NCI-H526 treated with DMSO at 0.1 percent for 48 hours (cell line): ENCODE measurements around the gene ZFP30.

Experiments
- DNase-seq: peaks from one replicate; lab custom pipeline; 2025; lab: John Stamatoyannopoulos, UW

ZFP30 gene

DNA sequence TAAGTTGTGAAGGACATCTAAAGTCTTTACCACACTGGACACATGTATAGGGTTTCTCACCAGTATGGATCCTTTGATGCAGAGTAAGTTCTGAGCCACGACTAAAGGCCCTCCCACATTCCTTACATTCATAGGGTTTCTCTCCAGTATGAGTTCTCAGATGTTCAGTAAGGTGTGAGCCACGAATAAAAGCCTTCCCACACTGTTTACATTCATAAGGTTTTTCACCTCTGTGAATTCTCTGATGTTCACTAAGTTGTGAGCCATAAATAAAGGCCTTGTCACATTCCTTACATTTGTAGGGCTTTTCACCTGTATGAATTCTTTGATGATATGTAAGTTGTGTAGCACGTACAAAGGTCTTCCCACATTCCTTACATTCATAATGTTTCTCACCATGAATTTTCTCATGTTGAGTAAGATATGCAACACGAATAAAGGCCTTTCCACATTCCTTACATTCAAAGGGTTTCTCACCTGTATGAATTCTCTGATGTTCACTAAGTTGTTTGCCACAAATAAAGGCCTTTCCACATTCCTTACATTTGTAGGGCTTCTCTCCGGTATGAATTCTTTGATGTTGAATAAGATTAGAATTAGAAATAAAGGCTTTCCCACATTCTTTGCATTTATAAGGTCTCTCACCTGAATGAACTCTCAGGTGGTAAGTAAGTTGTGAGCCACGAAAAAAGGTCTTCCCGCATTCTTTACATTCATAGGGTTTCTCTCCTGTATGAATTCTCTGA is 90.5 kb downstream of the ZFP30 start:
- no peak for DNase-seq
